Measurements from ENCODE around the gene PTGES2.

DNA sequence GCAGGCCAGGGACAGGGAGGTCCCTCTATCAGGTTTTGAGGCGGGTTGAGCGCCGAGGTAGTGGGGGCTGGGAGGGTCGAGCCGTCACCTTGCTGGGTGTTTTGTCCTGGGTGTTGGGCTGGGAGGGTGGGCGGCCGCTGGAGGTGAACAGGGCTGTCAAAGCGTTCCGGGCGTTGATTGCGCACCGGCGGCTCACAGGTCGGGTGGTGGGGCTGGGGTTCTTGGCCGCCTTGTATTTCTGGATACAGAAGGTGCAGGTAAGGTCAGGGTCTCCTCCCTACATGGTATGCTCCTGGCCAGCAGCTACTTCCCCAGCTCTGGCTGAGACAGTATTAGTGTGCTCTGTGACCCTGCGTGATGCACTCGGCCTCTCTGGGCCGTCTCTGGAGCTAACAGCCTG, 38.6 kb upstream of the PTGES2 start:
- TF ChIP-seq RAD21 (CRISPR knock-in tag; IDR thresholded peaks at IDR 0.05) (no peak), ZNF337 (CRISPR knock-in tag; IDR thresholded peaks at IDR 0.05; ENCODE audit: borderline replicate concordance, low read depth) (no peak), GATAD2A (CRISPR knock-in tag; IDR thresholded peaks at IDR 0.05) (no peak), TCF7L2 (IDR thresholded peaks at IDR 0.05; ENCODE audit: low read depth, low read length) (no peak), CBX2 (IDR thresholded peaks at IDR 0.05; ENCODE audit: low read depth, low read length) (no peak), CBX2 (CRISPR knock-in tag; IDR thresholded peaks at IDR 0.05; ENCODE audit: low read depth) (no peak), POLR2A (IDR thresholded peaks at IDR 0.05; ENCODE audit: insufficient read depth in 1 of 2, low read depth in 2 of 2, low read length in 2 of 2) (no peak)
- TF ChIP-seq, protein P1, sequence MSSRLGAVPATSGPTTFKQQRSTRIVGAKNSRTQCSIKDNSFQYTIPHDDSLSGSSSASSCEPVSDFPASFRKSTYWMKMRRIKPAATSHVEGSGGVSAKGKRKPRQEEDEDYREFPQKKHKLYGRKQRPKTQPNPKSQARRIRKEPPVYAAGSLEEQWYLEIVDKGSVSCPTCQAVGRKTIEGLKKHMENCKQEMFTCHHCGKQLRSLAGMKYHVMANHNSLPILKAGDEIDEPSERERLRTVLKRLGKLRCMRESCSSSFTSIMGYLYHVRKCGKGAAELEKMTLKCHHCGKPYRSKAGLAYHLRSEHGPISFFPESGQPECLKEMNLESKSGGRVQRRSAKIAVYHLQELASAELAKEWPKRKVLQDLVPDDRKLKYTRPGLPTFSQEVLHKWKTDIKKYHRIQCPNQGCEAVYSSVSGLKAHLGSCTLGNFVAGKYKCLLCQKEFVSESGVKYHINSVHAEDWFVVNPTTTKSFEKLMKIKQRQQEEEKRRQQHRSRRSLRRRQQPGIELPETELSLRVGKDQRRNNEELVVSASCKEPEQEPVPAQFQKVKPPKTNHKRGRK (CRISPR knock-in tag; IDR thresholded peaks at IDR 0.05) = no peak
- TF ChIP-seq, protein P2, sequence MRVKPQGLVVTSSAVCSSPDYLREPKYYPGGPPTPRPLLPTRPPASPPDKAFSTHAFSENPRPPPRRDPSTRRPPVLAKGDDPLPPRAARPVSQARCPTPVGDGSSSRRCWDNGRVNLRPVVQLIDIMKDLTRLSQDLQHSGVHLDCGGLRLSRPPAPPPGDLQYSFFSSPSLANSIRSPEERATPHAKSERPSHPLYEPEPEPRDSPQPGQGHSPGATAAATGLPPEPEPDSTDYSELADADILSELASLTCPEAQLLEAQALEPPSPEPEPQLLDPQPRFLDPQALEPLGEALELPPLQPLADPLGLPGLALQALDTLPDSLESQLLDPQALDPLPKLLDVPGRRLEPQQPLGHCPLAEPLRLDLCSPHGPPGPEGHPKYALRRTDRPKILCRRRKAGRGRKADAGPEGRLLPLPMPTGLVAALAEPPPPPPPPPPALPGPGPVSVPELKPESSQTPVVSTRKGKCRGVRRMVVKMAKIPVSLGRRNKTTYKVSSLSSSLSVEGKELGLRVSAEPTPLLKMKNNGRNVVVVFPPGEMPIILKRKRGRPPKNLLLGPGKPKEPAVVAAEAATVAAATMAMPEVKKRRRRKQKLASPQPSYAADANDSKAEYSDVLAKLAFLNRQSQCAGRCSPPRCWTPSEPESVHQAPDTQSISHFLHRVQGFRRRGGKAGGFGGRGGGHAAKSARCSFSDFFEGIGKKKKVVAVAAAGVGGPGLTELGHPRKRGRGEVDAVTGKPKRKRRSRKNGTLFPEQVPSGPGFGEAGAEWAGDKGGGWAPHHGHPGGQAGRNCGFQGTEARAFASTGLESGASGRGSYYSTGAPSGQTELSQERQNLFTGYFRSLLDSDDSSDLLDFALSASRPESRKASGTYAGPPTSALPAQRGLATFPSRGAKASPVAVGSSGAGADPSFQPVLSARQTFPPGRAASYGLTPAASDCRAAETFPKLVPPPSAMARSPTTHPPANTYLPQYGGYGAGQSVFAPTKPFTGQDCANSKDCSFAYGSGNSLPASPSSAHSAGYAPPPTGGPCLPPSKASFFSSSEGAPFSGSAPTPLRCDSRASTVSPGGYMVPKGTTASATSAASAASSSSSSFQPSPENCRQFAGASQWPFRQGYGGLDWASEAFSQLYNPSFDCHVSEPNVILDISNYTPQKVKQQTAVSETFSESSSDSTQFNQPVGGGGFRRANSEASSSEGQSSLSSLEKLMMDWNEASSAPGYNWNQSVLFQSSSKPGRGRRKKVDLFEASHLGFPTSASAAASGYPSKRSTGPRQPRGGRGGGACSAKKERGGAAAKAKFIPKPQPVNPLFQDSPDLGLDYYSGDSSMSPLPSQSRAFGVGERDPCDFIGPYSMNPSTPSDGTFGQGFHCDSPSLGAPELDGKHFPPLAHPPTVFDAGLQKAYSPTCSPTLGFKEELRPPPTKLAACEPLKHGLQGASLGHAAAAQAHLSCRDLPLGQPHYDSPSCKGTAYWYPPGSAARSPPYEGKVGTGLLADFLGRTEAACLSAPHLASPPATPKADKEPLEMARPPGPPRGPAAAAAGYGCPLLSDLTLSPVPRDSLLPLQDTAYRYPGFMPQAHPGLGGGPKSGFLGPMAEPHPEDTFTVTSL (CRISPR knock-in tag; IDR thresholded peaks at IDR 0.05; ENCODE audit: borderline replicate concordance) = no peak
- TF ChIP-seq, protein P3, sequence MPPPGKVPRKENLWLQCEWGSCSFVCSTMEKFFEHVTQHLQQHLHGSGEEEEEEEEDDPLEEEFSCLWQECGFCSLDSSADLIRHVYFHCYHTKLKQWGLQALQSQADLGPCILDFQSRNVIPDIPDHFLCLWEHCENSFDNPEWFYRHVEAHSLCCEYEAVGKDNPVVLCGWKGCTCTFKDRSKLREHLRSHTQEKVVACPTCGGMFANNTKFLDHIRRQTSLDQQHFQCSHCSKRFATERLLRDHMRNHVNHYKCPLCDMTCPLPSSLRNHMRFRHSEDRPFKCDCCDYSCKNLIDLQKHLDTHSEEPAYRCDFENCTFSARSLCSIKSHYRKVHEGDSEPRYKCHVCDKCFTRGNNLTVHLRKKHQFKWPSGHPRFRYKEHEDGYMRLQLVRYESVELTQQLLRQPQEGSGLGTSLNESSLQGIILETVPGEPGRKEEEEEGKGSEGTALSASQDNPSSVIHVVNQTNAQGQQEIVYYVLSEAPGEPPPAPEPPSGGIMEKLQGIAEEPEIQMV (CRISPR knock-in tag; IDR thresholded peaks at IDR 0.05; ENCODE audit: low read depth) = no peak
- TF ChIP-seq, protein P4, sequence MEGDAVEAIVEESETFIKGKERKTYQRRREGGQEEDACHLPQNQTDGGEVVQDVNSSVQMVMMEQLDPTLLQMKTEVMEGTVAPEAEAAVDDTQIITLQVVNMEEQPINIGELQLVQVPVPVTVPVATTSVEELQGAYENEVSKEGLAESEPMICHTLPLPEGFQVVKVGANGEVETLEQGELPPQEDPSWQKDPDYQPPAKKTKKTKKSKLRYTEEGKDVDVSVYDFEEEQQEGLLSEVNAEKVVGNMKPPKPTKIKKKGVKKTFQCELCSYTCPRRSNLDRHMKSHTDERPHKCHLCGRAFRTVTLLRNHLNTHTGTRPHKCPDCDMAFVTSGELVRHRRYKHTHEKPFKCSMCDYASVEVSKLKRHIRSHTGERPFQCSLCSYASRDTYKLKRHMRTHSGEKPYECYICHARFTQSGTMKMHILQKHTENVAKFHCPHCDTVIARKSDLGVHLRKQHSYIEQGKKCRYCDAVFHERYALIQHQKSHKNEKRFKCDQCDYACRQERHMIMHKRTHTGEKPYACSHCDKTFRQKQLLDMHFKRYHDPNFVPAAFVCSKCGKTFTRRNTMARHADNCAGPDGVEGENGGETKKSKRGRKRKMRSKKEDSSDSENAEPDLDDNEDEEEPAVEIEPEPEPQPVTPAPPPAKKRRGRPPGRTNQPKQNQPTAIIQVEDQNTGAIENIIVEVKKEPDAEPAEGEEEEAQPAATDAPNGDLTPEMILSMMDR (CRISPR knock-in tag; IDR thresholded peaks at IDR 0.05) = no peak
- TF ChIP-seq, protein P5, sequence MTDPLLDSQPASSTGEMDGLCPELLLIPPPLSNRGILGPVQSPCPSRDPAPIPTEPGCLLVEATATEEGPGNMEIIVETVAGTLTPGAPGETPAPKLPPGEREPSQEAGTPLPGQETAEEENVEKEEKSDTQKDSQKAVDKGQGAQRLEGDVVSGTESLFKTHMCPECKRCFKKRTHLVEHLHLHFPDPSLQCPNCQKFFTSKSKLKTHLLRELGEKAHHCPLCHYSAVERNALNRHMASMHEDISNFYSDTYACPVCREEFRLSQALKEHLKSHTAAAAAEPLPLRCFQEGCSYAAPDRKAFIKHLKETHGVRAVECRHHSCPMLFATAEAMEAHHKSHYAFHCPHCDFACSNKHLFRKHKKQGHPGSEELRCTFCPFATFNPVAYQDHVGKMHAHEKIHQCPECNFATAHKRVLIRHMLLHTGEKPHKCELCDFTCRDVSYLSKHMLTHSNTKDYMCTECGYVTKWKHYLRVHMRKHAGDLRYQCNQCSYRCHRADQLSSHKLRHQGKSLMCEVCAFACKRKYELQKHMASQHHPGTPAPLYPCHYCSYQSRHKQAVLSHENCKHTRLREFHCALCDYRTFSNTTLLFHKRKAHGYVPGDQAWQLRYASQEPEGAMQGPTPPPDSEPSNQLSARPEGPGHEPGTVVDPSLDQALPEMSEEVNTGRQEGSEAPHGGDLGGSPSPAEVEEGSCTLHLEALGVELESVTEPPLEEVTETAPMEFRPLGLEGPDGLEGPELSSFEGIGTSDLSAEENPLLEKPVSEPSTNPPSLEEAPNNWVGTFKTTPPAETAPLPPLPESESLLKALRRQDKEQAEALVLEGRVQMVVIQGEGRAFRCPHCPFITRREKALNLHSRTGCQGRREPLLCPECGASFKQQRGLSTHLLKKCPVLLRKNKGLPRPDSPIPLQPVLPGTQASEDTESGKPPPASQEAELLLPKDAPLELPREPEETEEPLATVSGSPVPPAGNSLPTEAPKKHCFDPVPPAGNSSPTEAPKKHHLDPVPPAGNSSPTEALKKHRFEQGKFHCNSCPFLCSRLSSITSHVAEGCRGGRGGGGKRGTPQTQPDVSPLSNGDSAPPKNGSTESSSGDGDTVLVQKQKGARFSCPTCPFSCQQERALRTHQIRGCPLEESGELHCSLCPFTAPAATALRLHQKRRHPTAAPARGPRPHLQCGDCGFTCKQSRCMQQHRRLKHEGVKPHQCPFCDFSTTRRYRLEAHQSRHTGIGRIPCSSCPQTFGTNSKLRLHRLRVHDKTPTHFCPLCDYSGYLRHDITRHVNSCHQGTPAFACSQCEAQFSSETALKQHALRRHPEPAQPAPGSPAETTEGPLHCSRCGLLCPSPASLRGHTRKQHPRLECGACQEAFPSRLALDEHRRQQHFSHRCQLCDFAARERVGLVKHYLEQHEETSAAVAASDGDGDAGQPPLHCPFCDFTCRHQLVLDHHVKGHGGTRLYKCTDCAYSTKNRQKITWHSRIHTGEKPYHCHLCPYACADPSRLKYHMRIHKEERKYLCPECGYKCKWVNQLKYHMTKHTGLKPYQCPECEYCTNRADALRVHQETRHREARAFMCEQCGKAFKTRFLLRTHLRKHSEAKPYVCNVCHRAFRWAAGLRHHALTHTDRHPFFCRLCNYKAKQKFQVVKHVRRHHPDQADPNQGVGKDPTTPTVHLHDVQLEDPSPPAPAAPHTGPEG (CRISPR knock-in tag; IDR thresholded peaks at IDR 0.05) = no peak
